ENCODE data around the gene NT5C2. TPM values are rescaled to one million over a fixed set of nuclear protein-coding genes. Genes with fewer than 3 reads are reported as not detected.
"Not testable (repeated sequence)": the region's sequence is repeated elsewhere in the genome, so short reads cannot be mapped to it uniquely, and the experiment has no call there.

NT5C2 gene
- total and polyA plus RNA-seq, 3 donors from 2014 or later = 105 to 125 (median 114) TPM

- no peak for TF ChIP-seq CTCF (IDR thresholded peaks at IDR 0.05)
- TF ChIP-seq POLR2A (IDR thresholded peaks at IDR 0.05) = no peak
- intact Hi-C loops (cut with DNase I; ENCODE audit: low total_unique reads) = no loop called here
- no peaks in the 10 kb centered on the region for H3K9me3 ChIP-seq
- WGBS, 2 donors = 90 to 95% methylated on average over 2 of the region's 2 CpGs
- H3K27me3 ChIP-seq = no peaks in the 10 kb centered on the region
- H3K27ac ChIP-seq = no peak overlapping the region
- peaks cover 21% of the 10 kb centered on the region for H3K4me1 ChIP-seq
- no peaks in the 10 kb centered on the region for H3K36me3 ChIP-seq (ENCODE audit: low read depth, missing control alignments)
- no peak overlapping the region for H3K4me3 ChIP-seq
- DNase-seq = no peak
Measured at GRCh38 chr10:103149991-103150622, 43.0 kb downstream of the NT5C2 start.

- intact Hi-C loops (cut with DNase I; ENCODE audit: low total_unique reads) = no loop called here
- H3K27ac ChIP-seq = no peak overlapping the region
- WGBS, 2 donors = 94 to 95% methylated on average over 4 of the region's 4 CpGs
- DNase-seq = no peak
- H3K27me3 ChIP-seq = no peaks in the 10 kb centered on the region
- peaks cover 5% of the 10 kb centered on the region for H3K4me1 ChIP-seq
- no peaks in the 10 kb centered on the region for H3K9me3 ChIP-seq
- no peak overlapping the region for H3K4me3 ChIP-seq
- no peaks in the 10 kb centered on the region for H3K36me3 ChIP-seq (ENCODE audit: low read depth, missing control alignments)
- no peak for TF ChIP-seq POLR2A (IDR thresholded peaks at IDR 0.05)
- TF ChIP-seq CTCF (IDR thresholded peaks at IDR 0.05) = no peak
Measured at GRCh38 chr10:103147645-103148044, 45.4 kb downstream of the NT5C2 start.

- no peaks in the 10 kb centered on the region for H3K9me3 ChIP-seq
- H3K4me1 ChIP-seq = peaks cover 5% of the 10 kb centered on the region
- intact Hi-C loops (cut with DNase I; ENCODE audit: low total_unique reads) = no loop called here
- no peak overlapping the region for H3K27ac ChIP-seq
- H3K36me3 ChIP-seq (ENCODE audit: low read depth, missing control alignments) = no peaks in the 10 kb centered on the region
- peak; percentile 67 for DNase-seq
- WGBS, 2 donors = 72 to 78% methylated on average over 3 of the region's 3 CpGs
- H3K27me3 ChIP-seq = no peaks in the 10 kb centered on the region
- H3K4me3 ChIP-seq = no peak overlapping the region
- TF ChIP-seq CTCF (IDR thresholded peaks at IDR 0.05) = no peak
- no peak for TF ChIP-seq POLR2A (IDR thresholded peaks at IDR 0.05)
Measured at GRCh38 chr10:103145860-103146466, 47.1 kb downstream of the NT5C2 start.

GRCh38 chr10:103145046-103145445 is 48.0 kb downstream of the NT5C2 start:
- intact Hi-C loops (cut with DNase I; ENCODE audit: low total_unique reads) = no loop called here
- Histone ChIP-seq H3K9me3 (no peaks in the 10 kb centered on the region), H3K27me3 (no peaks in the 10 kb centered on the region), H3K27ac (no peak overlapping the region), H3K4me3 (no peak overlapping the region), H3K36me3 (ENCODE audit: low read depth, missing control alignments) (no peaks in the 10 kb centered on the region), H3K4me1 (peaks cover 5% of the 10 kb centered on the region)
- DNase-seq = no peak
- TF ChIP-seq POLR2A (IDR thresholded peaks at IDR 0.05) (no peak), CTCF (IDR thresholded peaks at IDR 0.05) (no peak)
- WGBS, 2 donors = 94 to 97% methylated on average over 1 of the region's 1 CpG

GRCh38 chr10:103144041-103144440 is 49.0 kb downstream of the NT5C2 start:
- H3K4me1 ChIP-seq = peaks cover 5% of the 10 kb centered on the region
- H3K27ac ChIP-seq = peak overlapping the region in 1 of 2 donors; percentile 11
- 64 to 74% methylated on average over 2 of the region's 2 CpGs for WGBS, 2 donors
- H3K36me3 ChIP-seq (ENCODE audit: low read depth, missing control alignments) = no peaks in the 10 kb centered on the region
- TF ChIP-seq POLR2A (IDR thresholded peaks at IDR 0.05) (no peak), CTCF (IDR thresholded peaks at IDR 0.05) (no peak)
- no peaks in the 10 kb centered on the region for H3K9me3 ChIP-seq
- no peak for DNase-seq
- H3K4me3 ChIP-seq = no peak overlapping the region
- intact Hi-C loops (cut with DNase I; ENCODE audit: low total_unique reads) = no loop called here
- H3K27me3 ChIP-seq = no peaks in the 10 kb centered on the region

- H3K9me3 ChIP-seq; H3K36me3 ChIP-seq (ENCODE audit: low read depth, missing control alignments); H3K4me1 ChIP-seq; DNase-seq; H3K27me3 ChIP-seq; H3K4me3 ChIP-seq; intact Hi-C loops (cut with DNase I; ENCODE audit: low total_unique reads): not testable (repeated sequence)
- WGBS, 2 donors = 71 to 82% methylated on average over 3 of the region's 3 CpGs
- H3K27ac ChIP-seq = peak overlapping the region in 1 of 2 donors; percentile 11
Measured at GRCh38 chr10:103143641-103144040, 49.4 kb downstream of the NT5C2 start.

Data from testis (tissue), 3 donors.